ENCODE measurements around the gene NDUFC1.

DNA sequence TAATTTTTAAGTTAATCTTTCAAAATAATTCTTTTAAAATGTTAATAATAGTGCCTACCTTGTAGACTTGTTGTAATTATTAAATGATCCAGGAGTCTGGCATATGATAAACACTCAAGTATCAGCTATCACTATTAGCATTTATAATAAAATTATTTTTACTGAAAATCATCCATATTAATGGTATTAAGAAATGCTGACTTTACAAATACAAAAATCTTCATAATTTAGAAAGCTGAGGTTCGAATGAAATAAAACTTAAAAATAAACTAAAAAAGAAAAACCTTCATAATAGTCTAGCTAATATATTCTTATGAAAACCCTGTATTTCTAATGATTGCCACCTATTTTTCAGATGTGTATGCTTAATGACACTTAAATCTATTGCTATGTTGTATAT is 27.5 kb downstream of the NDUFC1 start:
- TF ChIP-seq, protein P1, sequence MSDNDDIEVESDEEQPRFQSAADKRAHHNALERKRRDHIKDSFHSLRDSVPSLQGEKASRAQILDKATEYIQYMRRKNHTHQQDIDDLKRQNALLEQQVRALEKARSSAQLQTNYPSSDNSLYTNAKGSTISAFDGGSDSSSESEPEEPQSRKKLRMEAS (IDR thresholded peaks at IDR 0.05; ENCODE audit: insufficient read depth, insufficient read length): no peak
- TF ChIP-seq POLR2AphosphoS5 (IDR thresholded peaks at IDR 0.05; ENCODE audit: insufficient read depth, low read depth, low read length): no peak
- TF ChIP-seq POLR2A (IDR thresholded peaks at IDR 0.05; ENCODE audit: low read depth, low read length): no peak
- TF ChIP-seq EZH2 (IDR thresholded peaks at IDR 0.05; ENCODE audit: borderline replicate concordance, low read depth, low read length, severe bottlenecking): no peak
- TF ChIP-seq, protein P2, sequence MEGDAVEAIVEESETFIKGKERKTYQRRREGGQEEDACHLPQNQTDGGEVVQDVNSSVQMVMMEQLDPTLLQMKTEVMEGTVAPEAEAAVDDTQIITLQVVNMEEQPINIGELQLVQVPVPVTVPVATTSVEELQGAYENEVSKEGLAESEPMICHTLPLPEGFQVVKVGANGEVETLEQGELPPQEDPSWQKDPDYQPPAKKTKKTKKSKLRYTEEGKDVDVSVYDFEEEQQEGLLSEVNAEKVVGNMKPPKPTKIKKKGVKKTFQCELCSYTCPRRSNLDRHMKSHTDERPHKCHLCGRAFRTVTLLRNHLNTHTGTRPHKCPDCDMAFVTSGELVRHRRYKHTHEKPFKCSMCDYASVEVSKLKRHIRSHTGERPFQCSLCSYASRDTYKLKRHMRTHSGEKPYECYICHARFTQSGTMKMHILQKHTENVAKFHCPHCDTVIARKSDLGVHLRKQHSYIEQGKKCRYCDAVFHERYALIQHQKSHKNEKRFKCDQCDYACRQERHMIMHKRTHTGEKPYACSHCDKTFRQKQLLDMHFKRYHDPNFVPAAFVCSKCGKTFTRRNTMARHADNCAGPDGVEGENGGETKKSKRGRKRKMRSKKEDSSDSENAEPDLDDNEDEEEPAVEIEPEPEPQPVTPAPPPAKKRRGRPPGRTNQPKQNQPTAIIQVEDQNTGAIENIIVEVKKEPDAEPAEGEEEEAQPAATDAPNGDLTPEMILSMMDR (IDR thresholded peaks at IDR 0.05; ENCODE audit: extremely low read depth in 1 of 2, insufficient read depth in 1 of 2, low read depth in 1 of 2, low read length in 2 of 2): no peak
- no peak for TF ChIP-seq GATA2 (IDR thresholded peaks at IDR 0.05; ENCODE audit: insufficient read depth, insufficient read length, low read depth, low read length)
- no peak for TF ChIP-seq JUN (IDR thresholded peaks at IDR 0.05; ENCODE audit: borderline replicate concordance, insufficient read depth, insufficient read length, low read depth)
- TF ChIP-seq FOS (IDR thresholded peaks at IDR 0.05; ENCODE audit: borderline replicate concordance, insufficient read depth, low read length): no peak
- TF ChIP-seq MYC (IDR thresholded peaks at IDR 0.05; ENCODE audit: low read depth, low read length): no peak
